SK-N-SH (cell line): ENCODE results near the gene CNTFR.

Experiments
- ELF1 ChIP-seq: IDR thresholded peaks from 2 replicates; pipeline ENCODE4 v1.4.0; 2012
- EP300 ChIP-seq, 2 experiments: IDR thresholded peaks; 2 replicates each; pipeline versions ENCODE4 v1.4.0 to v1.6.1; 2012; ENCODE audit warnings: borderline replicate concordance in 1 of 2, low read depth in 1 of 2, low read length in 1 of 2
- FOXJ3 ChIP-seq: sonication (generic); formaldehyde crosslinking; IDR thresholded peaks from 2 replicates; pipeline ENCODE4 v1.5.1; 2020; ENCODE audit warnings: mild to moderate bottlenecking, missing genetic modification reagents
- FOXM1 ChIP-seq: IDR thresholded peaks from 2 replicates; pipeline ENCODE4 v1.4.0; 2012; ENCODE audit warnings: low read depth, mild to moderate bottlenecking
- GATA2 ChIP-seq: sonication (generic); formaldehyde crosslinking; IDR thresholded peaks from 2 replicates; pipeline ENCODE4 v1.5.0; 2020; ENCODE audit warnings: mild to moderate bottlenecking, missing genetic modification reagents
- MAX ChIP-seq: IDR thresholded peaks from 2 replicates; pipeline ENCODE4 v1.4.0; 2012; ENCODE audit warnings: low read depth
- MXI1 ChIP-seq: IDR thresholded peaks from 2 replicates; pipeline ENCODE4 v1.6.1; 2012; ENCODE audit warnings: mild to moderate bottlenecking, low read depth, low read length, improper control_type of control experiment
- POLR2AphosphoS5 ChIP-seq: IDR thresholded peaks from 2 replicates; pipeline ENCODE4 v1.6.1; 2012; ENCODE audit warnings: low read depth, low read length
- RAD21 ChIP-seq: IDR thresholded peaks from 2 replicates; pipeline ENCODE4 v1.6.1; 2012; ENCODE audit warnings: mild to moderate bottlenecking, low read length
- SMC3 ChIP-seq: IDR thresholded peaks from 2 replicates; pipeline ENCODE4 v1.6.1; 2012; ENCODE audit warnings: low read depth, low read length, improper control_type of control experiment
- TAF1 ChIP-seq: IDR thresholded peaks from 2 replicates; pipeline ENCODE4 v1.6.1; 2012; ENCODE audit warnings: low read depth, mild to moderate bottlenecking, low read length, moderate library complexity, borderline replicate concordance
- TCF12 ChIP-seq: IDR thresholded peaks from 2 replicates; pipeline ENCODE4 v1.4.0; 2012
- YY1 ChIP-seq: IDR thresholded peaks from 2 replicates; pipeline ENCODE4 v1.4.0; 2012; ENCODE audit warnings: low read depth, mild to moderate bottlenecking
- TF ChIP-seq, protein P1 (sequence below): fragments of 200-600 bp; sonication (generic); IDR thresholded peaks from 2 replicates; pipeline ENCODE4 v1.6.1; 2017; ENCODE audit warnings: antibody characterized with exemption, mild to moderate bottlenecking, moderate library complexity

DNA sequence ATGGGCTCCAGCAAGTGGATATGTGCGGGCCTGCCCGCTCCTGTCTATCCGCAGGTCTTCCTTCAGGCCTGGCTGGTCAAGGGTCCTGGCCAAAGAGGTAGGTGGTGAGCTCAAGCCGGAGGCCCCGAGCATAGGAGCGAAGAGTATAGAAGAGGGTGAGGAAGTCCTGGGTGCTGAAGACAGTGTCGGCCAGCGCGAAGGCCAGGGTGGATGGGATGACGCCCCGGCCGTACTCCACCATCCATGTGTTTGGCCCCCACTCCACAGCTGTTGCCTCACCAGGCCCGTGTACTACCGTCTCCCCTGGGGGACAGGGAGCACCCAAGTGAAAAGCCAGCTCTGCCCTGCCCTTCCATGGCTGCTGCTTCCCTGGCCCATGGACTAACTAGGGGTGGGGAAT lies 46.0 kb upstream of the CNTFR start:
- TF ChIP-seq, protein P1, sequence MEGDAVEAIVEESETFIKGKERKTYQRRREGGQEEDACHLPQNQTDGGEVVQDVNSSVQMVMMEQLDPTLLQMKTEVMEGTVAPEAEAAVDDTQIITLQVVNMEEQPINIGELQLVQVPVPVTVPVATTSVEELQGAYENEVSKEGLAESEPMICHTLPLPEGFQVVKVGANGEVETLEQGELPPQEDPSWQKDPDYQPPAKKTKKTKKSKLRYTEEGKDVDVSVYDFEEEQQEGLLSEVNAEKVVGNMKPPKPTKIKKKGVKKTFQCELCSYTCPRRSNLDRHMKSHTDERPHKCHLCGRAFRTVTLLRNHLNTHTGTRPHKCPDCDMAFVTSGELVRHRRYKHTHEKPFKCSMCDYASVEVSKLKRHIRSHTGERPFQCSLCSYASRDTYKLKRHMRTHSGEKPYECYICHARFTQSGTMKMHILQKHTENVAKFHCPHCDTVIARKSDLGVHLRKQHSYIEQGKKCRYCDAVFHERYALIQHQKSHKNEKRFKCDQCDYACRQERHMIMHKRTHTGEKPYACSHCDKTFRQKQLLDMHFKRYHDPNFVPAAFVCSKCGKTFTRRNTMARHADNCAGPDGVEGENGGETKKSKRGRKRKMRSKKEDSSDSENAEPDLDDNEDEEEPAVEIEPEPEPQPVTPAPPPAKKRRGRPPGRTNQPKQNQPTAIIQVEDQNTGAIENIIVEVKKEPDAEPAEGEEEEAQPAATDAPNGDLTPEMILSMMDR = no peak
- TF ChIP-seq TAF1 (no peak), YY1 (no peak), POLR2AphosphoS5 (no peak), ELF1 (no peak), FOXM1 (no peak), EP300 (IDR thresholded peaks at IDR 0.05; ENCODE audit: borderline replicate concordance in 1 of 2, low read depth in 1 of 2, low read length in 1 of 2) (no peak), MAX (no peak), FOXJ3 (no peak), MXI1 (no peak), TCF12 (no peak), SMC3 (no peak), GATA2 (CRISPR knock-in tag) (no peak), RAD21 (no peak)
